ENCODE measurements around the gene MAT2A. TPM values are rescaled to one million over a fixed set of nuclear protein-coding genes. Genes with fewer than 3 reads are reported as not detected.

Gene MAT2A
- total and polyA plus RNA-seq, 9 of the 15 experiments (the other 6 are each of a cell fraction or from before 2014, with no cell fraction given), result 130 to 1,027 (median 240) TPM

- TF ChIP-seq FOXJ2 (tag; IDR thresholded peaks at IDR 0.05), result peak; percentile 8; the same call in 1 of the 2 replicates
- peak; percentile 38 for TF ChIP-seq PRDM10 (IDR thresholded peaks at IDR 0.05; ENCODE audit: partially characterized antibody)
- TF ChIP-seq ZNF274 (IDR thresholded peaks at IDR 0.05; ENCODE audit: borderline replicate concordance, low read depth, low read length), result 0 out of 2 replicates have a peak, but pooled peaks have one; percentile 15
- TF ChIP-seq BHLHE40 (IDR thresholded peaks at IDR 0.05; ENCODE audit: low read length), result peak; percentile 56
- TF ChIP-seq JUNB (CRISPR knock-in tag; conservative IDR thresholded peaks at IDR 0.05), result no peak
- TF ChIP-seq ZNF445 (CRISPR knock-in tag; IDR thresholded peaks at IDR 0.05; ENCODE audit: low read depth), result no peak
- TF ChIP-seq ZNF282 (CRISPR knock-in tag; IDR thresholded peaks at IDR 0.05), result no peak
- no peak for TF ChIP-seq MCM2 (IDR thresholded peaks at IDR 0.05; ENCODE audit: low read depth)
- TF ChIP-seq POLR2A (conservative IDR thresholded peaks at IDR 0.05), result no peak
- no peak for TF ChIP-seq CHAMP1 (IDR thresholded peaks at IDR 0.05)
- TF ChIP-seq E2F5 (CRISPR knock-in tag; IDR thresholded peaks at IDR 0.05), result no peak
- TF ChIP-seq EP400 (IDR thresholded peaks at IDR 0.05), result peak; percentile 96
- no peak for TF ChIP-seq ZNF583 (CRISPR knock-in tag; IDR thresholded peaks at IDR 0.05)
- TF ChIP-seq TEAD2 (tag; IDR thresholded peaks at IDR 0.05), result no peak
- TF ChIP-seq ZNF655 (CRISPR knock-in tag; IDR thresholded peaks at IDR 0.05), result no peak
- TF ChIP-seq PATZ1 (CRISPR knock-in tag; IDR thresholded peaks at IDR 0.05; ENCODE audit: borderline replicate concordance), result no peak
- no peak for TF ChIP-seq ELF2 (CRISPR knock-in tag; IDR thresholded peaks at IDR 0.05)
- TF ChIP-seq SP2 (IDR thresholded peaks at IDR 0.05; ENCODE audit: extremely low read depth, low read depth, low read length, poor library complexity, severe bottlenecking), result no peak
These were observed 579 bp downstream of the MAT2A start (continued) for GRCh38 chr2:85539361-85540132.

All from K562 (cell line).